NCI-H2196 treated with DMSO at 0.1 percent for 48 hours (cell line): ENCODE data around the gene SELENOS.
A peak's percentile ranks its signal among the peaks of the same experiment; 100 is the strongest.
"Not testable (repeated sequence)": the region's sequence is repeated elsewhere in the genome, so short reads cannot be mapped to it uniquely, and the experiment has no call there.

Experiments
- DNase-seq: peaks from one replicate; lab custom pipeline; 2025; ENCODE audit not compliant: unreplicated experiment; lab: John Stamatoyannopoulos, UW

SELENOS gene

DNA sequence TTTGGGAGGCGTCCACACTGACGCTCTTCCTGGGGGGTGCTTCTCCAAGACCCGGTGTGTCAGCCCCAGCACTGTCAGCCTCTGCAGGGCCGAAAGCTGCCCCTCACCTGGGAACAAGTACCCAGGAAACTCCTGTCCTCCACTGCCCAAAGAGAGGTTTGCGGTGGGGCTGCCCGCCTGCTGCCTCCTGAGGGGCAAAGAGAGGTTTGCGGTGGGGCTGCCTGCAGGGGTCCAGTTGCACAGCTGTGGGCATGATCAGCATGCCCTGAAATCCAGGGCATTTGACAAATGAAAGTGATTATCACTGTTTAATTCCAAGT lies 32.8 kb upstream of the SELENOS start:
- DNase-seq = no peak

DNA sequence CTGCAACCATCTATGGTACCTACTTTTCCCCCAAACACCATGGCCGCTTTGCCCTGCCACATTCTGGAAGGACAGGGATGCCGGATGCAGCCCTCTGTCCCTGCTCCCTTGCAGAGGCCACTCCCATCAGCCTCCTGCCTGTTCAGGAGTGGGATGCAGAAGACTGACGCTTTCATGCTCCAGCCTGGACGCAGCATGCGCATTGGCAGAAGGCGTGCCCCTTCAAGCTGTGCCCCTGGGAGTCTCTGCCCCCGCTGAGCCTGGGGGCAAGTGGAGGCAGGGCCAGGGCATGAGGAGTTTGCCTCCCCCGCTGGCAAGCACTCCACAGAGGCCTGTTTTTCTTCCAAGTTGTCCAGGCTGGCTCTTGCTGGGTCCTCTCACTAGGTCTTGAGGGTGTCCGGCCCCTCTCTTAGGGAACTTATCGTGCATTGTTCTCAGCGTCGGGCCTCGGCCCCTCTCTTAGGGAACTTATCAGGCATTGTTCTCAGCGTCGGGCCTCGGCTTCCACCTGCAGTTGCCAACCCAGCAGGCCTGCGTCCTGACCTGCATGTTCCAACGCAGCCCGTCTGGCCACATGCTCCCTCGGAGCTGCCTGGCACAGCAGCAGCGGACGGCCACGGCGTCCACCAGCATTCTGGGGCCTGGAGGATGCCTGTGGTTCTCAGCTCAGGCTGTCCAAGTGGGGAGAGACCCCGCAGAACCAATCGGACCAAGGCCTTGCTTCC lies 32.3 kb upstream of the SELENOS start:
- no peak for DNase-seq

DNA sequence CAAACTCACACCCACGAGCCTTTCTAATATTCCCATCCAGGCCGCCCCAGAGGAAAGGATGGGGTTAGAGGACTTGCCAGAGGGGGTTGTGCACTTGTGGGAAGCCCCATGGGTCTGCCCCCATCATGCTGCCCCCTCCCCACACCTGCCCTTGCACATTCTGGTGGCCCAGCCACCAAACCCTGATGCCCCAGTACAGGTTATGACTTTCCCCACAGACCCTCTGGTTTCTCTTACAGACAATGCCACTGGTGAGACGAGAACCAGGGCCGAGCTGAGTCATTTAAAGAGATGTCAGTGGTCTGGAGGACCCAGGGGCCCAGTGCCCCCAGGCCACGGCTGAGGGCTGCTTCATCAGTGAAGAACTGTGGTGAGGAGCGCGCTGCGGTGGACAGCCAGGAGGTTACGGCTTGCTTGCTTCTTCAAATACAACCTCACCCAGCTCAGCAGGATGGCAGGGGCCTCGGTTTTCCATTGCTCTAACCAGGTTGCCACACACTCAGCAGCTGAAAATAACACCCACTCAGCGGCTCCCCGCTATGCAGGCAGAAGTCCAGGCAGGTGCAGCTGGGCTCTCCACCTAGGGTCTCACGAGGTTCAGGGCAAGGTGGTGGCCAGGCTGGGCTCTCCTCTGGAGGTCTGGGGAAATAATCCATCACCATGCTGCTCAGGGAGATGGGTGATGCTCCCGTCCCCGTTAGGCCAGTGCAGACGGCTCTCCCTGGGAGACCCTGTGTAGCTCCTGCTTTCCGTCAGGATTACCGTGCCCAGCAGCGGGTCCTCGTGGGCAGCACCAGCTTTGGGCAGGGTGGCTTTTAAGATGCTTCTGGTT lies 31.5 kb upstream of the SELENOS start:
- no peak for DNase-seq

DNA sequence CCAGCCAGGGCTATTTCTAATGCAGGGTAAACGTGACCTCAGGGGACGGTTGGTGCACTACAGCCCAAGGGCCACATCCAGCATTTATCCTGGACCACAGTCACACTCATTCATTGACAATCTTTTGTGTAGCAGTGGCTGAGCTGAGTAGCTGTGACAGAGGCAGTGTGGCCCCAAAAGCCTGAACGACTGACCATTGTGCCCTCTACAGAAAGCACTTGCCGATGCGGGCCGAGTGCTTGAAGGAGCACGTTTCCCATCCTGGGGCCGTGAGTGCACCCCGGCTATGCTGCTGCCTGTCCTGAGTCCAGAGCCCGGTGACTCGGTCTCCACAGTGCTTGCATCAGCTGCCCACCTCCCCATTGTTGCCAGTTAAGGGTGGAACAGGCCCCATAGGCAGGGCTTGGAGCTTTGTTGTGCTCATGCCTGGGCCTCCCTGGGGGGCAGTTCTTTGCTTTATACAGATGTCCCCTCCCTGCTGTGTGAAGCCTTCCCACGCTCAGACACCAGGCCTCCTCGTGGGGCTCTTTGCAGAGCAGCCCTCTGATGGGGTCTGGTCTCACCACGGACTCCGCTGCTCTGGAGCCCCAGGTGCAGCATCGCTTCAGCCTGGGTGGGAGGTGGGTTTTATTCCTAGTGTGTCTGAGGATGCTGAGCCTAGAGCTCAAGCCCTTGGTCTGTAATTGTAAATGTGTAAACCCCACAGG lies 30.8 kb upstream of the SELENOS start:
- DNase-seq = no peak

DNA sequence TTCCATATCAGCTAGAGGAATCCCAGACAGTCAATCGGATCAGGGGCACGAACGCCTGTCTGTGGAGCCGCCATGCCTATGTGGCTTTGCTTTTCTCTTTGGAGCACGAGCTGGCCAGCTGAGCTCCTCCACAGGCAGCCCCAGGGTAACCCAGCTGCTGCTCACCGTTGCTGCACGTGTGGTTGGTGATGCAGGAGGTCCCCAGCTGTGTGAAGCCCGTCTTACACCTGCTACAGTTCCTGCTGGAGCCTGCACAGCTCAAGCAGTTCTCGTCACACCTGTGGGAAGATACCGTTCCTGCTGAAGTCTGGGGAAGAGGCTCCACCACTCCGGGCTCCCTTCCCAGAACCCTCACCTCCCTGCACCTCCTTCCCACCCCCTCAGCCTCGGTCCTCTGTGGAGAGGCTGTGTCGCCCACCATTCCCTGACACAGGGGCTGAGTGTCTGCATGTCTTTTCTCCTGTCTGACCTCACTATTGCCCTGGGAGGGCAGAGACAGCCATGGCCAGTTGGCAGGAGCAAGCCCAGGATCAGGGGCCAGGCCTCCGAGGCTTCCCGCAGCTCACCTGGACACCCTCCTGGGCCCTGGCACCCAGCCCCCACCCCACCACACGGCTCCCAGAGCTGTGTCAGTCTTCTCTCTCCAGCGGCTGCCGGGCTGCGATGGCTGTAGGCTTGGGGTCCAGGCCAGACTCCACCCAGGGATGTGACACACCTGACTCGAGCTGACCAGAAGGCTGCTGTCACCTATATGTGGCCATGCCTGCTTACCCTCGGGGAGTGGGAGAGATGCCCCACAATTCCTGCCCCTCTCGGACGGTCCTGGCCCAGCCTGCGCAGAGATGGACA lies 30.0 kb upstream of the SELENOS start:
- no peak for DNase-seq

DNA sequence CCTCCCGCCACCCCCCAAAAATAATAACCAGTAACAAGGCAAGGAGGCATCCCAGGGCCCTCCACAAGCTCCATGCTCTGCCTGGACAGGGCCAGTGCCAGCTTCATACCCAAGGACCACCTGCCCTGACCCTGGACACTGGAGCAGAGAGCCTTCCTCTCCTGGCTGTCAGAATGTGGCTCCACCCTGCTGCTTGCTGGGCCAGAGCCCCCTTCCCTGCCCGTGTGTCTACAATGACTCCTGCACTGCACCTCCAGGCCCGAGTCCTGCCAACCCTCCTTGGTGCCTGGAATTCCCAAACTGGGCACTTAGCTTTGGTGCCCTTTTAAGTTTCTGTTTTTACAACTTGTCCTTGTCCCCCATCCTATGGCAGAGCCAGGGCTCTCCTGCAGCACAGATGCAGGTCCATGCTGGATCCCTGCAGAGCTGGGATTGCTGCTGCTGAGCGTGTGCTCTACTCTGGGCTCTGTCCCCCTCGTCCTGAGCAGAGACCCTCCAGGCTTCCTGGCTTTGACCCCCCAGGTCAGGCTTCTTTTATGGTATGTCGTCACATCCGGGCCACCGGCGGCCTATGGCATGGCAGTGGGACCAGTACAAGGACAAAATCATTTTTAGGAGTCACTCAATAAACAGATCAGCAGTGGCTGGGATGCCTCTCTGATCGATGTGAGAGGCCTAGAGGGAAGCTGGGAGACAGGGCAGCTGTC lies 29.2 kb upstream of the SELENOS start:
- DNase-seq = no peak

DNA sequence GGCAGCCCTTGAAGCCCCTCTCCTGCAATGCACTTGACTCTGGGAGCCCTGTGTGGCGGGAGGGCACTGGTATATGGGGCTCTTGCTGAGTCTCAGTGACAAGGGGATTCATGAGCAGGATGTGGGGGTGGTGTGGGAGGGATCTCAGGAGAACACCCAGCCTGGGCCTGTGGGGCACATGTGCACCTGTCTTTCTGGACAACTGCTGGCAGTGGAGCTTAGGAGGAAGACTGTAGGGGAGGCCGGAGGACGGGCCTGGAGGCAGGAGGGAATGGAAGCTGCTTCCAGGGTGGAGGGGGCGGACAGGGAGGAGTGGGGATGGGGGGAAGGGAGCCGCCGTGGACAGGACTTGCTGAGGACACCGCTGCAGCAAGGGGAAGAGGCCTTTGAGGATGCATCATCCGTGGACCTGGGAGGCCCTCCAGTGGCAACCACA lies 28.6 kb upstream of the SELENOS start:
- no peak for DNase-seq

- DNase-seq = no peak
These were observed 26.1 kb upstream of the SELENOS start for GRCh38 chr15:101303408-101303807.

DNA sequence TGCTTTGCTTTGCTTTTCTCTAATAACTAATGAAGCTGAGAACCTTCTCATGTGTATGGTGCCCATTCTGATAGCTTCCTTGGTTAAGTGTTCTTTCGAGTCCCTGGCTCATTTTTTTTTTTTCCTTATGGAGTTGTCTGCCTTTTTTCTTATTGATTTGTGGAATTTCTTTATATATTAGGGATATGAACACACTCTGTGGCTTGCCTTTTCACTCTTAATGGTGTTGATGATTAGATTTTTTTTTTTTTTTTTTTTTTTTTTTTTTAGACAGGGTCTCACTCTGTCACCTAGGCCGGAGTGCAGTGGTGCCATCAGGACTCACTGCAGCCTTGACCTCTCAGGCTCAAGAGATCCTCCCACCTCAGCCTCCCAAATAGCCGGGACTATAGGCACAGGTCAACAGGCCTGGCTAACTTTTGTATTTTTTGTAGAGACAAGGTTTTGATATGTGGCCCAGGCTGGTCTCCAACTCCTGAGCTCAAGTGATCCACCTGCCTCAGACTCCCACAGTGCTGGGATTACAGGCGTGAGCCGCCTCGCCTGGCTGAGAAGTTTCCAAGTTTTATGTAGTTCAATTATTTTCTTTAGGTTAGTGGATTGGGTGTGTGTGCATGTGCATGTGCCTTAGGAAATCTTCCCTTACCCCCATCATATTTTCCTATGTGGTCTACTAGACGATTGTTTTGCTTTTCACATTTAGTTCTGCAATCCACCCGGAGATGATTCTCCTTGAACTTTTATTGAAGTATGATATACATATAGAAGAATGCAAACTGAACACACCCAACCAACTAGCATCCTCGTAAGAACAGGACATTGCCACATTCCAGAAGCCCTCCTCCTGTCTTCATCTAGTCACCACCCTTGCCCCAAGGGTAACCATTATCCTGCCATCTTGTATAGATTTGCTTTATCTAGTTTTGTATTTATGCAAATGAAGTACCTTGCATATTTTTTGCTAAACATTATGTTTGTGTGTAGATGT lies 19.4 kb upstream of the SELENOS start:
- DNase-seq = no peak

- DNase-seq = no peak
These were observed 18.4 kb upstream of the SELENOS start for GRCh38 chr15:101295607-101296161.

DNA sequence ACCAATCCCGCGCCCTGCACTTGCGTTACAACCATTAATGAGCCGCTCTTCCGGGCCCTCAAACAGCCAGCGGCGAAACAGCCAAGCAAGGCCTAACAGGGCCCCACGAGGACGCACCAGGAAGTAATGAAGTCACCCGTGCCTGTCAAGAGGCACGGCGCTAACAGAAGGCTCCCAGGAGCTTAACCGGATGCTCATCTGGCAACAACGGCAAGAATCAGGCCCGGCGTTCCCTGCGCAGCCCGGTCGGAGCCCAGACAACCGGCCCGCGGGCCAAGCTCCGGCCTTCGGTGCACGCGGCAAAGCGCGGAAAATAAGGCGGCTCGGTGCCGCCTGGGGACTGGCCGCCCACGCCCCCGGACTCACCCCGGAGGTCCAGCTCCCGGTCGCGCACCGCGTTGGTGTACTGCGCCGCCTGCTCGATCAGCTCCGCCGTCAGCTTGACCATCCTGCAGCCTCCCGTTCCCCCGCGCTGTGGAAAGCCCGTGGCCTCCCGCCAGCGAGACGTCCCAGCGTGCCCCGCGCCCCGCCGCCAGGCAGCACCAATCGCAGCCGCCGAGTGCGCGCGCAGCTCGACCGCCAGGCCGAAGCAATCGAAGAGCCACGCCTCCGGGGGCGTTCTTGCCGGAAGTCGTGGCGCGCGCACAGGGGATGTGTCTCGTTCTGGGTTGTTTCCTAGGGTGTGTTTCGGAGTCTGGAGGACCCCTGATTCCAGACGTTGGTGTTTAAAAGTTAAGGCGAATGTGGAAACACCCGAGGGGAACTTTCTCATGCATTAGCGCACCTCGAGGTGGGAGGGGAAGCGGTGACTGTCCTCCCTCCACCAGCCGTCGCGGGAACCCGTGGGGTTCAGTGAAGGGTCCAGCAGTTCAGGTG lies 17.7 kb upstream of the SELENOS start, which contains the start of gene SNRPA1:
SNRPA1 (minus strand) TSS at position 518 of the 876 bp plus-strand sequence; CDS start at position 448, 70 bp downstream.
- peak; percentile 65 for DNase-seq

- no peak for DNase-seq
These were observed 15.8 kb upstream of the SELENOS start for GRCh38 chr15:101293122-101293521.

DNA sequence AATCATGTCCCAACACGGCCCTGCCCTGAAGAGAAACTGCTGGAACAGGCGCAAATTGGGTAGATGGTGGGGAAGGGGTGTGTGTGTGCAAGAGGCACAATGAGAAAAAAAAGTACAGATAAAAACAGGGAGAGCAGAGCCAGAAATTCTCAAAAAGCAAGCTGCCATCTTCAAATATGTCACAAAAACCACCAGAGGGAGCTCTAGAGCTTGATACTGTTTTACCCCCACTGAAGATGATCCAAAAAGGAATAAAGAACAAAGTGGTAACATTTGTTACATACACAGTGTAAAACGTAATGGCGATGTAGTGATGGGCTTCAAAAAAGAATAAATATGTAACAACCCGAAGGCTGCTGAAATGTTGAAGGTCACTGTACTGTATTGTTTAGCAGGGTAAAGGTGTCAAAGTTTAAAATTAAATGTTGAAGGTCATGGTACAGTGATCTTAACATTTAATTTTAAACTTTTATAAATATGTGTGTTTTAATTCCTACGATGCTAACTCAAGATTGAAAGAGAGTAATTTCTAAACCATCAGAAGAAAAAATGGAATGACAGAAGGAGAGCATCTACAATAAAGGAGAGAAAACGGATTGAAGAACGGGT lies 11.7 kb upstream of the SELENOS start:
- no peak for DNase-seq

GRCh38 chr15:101287342-101287741 lies 10.1 kb upstream of the SELENOS start:
- DNase-seq = not testable (repeated sequence)

DNA sequence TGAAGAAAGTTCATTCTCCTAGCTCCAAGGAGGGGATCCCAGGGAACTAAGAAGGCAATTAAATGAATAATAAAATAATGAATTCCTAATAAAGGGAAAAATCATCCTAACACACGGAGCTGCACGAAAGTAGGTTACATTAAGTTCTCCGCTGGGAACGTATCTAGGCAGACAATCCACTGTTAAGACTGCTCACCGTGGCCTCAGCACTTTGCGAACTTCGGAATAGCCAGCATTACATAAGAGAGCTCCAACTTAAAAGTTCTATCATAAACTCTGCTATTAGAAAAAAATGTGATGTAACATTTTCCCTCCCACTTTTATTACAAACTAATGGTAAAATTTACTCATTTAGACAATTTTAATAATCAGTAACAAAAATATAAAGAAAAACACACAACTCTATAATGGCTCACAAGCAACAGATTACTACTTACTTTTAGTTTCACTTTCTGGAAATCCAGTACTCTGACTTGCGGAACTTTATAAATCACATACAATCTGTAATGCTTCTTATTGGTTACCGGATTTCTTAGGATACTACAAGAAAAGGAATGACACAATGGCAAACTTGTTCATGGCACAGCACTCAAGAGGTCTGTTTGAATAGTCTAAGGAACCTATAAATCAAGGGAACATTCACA lies 9.3 kb upstream of the SELENOS start:
- DNase-seq = no peak

GRCh38 chr15:101283931-101284330 lies 6.6 kb upstream of the SELENOS start:
- no peak for DNase-seq

GRCh38 chr15:101280007-101280406 lies 2.7 kb upstream of the SELENOS start:
- DNase-seq = no peak
